A549 (cell line): Measurements from ENCODE around the gene MT1A. TPM values are rescaled to one million over a fixed set of nuclear protein-coding genes. Genes with fewer than 3 reads are reported as not detected.

Experiments
- ATAC-seq, 2 experiments: fragments of 200-7000 bp in 1 of 2; fragments of >200 bp in 1 of 2; cut with Nextera tagmentation in 1 of 2; cut with Tn5 transposase in 1 of 2; 3 replicates each; pipeline versions ENCODE4 v1.8.0 to v1.9.1; 2018 to 2020; ENCODE audit warnings: mild to moderate bottlenecking in 1 of 2, moderate library complexity in 1 of 2
- CTCF ChIA-PET: fragments of 300-600 bp; sonication (Branson Sonifier 250); formaldehyde crosslinking; extraction: SDS; loops from one replicate; lab custom pipeline; 2021; ENCODE audit warnings: antibody characterized with exemption, inconsistent platforms; lab: Yijun Ruan, JAX
- POLR2A ChIA-PET: fragments of 350-600 bp; formaldehyde crosslinking; extraction: SDS; loops from one replicate; lab custom pipeline; 2021; ENCODE audit warnings: antibody characterized with exemption, inconsistent platforms; lab: Yijun Ruan, JAX
- DNase-seq, 2 experiments: peaks; one replicate each; pipeline versions ENCODE4 v3.0.0 to v3.0.0-alpha.2; 2011 to 2016; ENCODE audit warnings: low read depth in 1 of 2, low spot score in 1 of 2
- FAIRE-seq: peaks from 2 replicates; lab custom pipeline; 2011; peaks lifted over from hg19 to GRCh38; lab: Jason Lieb, UNC
- H3K27ac ChIP-seq, 2 experiments: fragments of >200 bp; sonication (Bioruptor Twin); formaldehyde crosslinking; 3 replicates each; pipeline ENCODE4 v1.5.1; 2016 to 2017
- H3K4me1 ChIP-seq: fragments of >200 bp; sonication (Bioruptor Twin); formaldehyde crosslinking; 3 replicates; pipeline ENCODE4 v1.6.1; 2016
- H3K4me2 ChIP-seq: fragments of >200 bp; sonication (Bioruptor Twin); formaldehyde crosslinking; 3 replicates; pipeline ENCODE4 v1.6.1; 2016
- H3K4me3 ChIP-seq: fragments of >200 bp; sonication (Bioruptor Twin); formaldehyde crosslinking; 3 replicates; pipeline ENCODE4 v1.5.1; 2016
- H3K9me3 ChIP-seq: fragments of >200 bp; sonication (Bioruptor Twin); formaldehyde crosslinking; 3 replicates; pipeline ENCODE4 v1.6.1; 2016
- BCL3 ChIP-seq: fragments of >200 bp; sonication (Bioruptor Twin); formaldehyde crosslinking; IDR thresholded peaks from 3 replicates; pipeline ENCODE4 v1.6.1; 2016
- BHLHE40 ChIP-seq: IDR thresholded peaks from 2 replicates; pipeline ENCODE4 v1.6.1; 2012; ENCODE audit warnings: low read depth, low read length, inconsistent platforms
- CHD2 ChIP-seq: fragments of 150-350 bp; IDR thresholded peaks from 2 replicates; pipeline ENCODE4 v1.6.1; 2014; ENCODE audit warnings: low read length; ENCODE audit not compliant: partially characterized antibody
- CTCF ChIP-seq: fragments of >200 bp; sonication (Bioruptor Twin); formaldehyde crosslinking; IDR thresholded peaks from 3 replicates; pipeline ENCODE4 v1.5.1; 2016
- E2F6 ChIP-seq: IDR thresholded peaks from 2 replicates; pipeline ENCODE4 v1.6.1; 2012; ENCODE audit warnings: low read depth, borderline replicate concordance
- EHF ChIP-seq: fragments of 250-450 bp; sonication (Bioruptor Pico); IDR thresholded peaks from 2 replicates; pipeline ENCODE4 v1.5.0; 2020; ENCODE audit warnings: mild to moderate bottlenecking
- EHMT2 ChIP-seq: fragments of 200-600 bp; sonication (generic); IDR thresholded peaks from 2 replicates; pipeline ENCODE4 v1.6.1; 2016; ENCODE audit warnings: antibody characterized with exemption, low read depth, mild to moderate bottlenecking, moderate library complexity
- EP300 ChIP-seq, 2 experiments: fragments of >200 bp; sonication (Bioruptor Twin); formaldehyde crosslinking; IDR thresholded peaks; 2 replicates in 1 of 2; 3 replicates in 1 of 2; pipeline ENCODE4 v1.6.1; 2016 to 2017
- FOXS1 ChIP-seq: fragments of 250-450 bp; sonication (Bioruptor Pico); IDR thresholded peaks from 2 replicates; pipeline ENCODE4 v1.5.0; 2020; ENCODE audit warnings: mild to moderate bottlenecking, moderate library complexity
- HDAC2 ChIP-seq: fragments of 200-600 bp; sonication (generic); IDR thresholded peaks from 2 replicates; pipeline ENCODE4 v1.6.1; 2016
- HEYL ChIP-seq: fragments of 250-450 bp; sonication (Bioruptor Pico); IDR thresholded peaks from 2 replicates; pipeline ENCODE4 v1.8.0; 2021; ENCODE audit warnings: mild to moderate bottlenecking, moderate library complexity
- JUN ChIP-seq, 2 experiments: fragments of >200 bp; sonication (Bioruptor Twin); formaldehyde crosslinking; IDR thresholded peaks; 2 replicates in 1 of 2; 3 replicates in 1 of 2; pipeline ENCODE4 v1.6.1; 2016 to 2017
- JUNB ChIP-seq: fragments of >200 bp; sonication (Bioruptor Twin); formaldehyde crosslinking; IDR thresholded peaks from 2 replicates; pipeline ENCODE4 v1.6.1; 2016
- KDM1A ChIP-seq: fragments of 200-600 bp; sonication (generic); IDR thresholded peaks from 2 replicates; pipeline ENCODE4 v1.6.1; 2016; ENCODE audit warnings: low read depth, mild to moderate bottlenecking
- KDM5A ChIP-seq: fragments of 200-600 bp; sonication (generic); IDR thresholded peaks from 2 replicates; pipeline ENCODE4 v1.6.1; 2016; ENCODE audit warnings: antibody characterized with exemption, mild to moderate bottlenecking
- MAZ ChIP-seq: fragments of 150-350 bp; IDR thresholded peaks from 2 replicates; pipeline ENCODE4 v1.6.1; 2014; ENCODE audit warnings: antibody characterized with exemption, low read depth, low read length, borderline replicate concordance
- NPAS2 ChIP-seq: fragments of 250-450 bp; sonication (Bioruptor Pico); IDR thresholded peaks from 2 replicates; pipeline ENCODE4 v1.8.0; 2022; ENCODE audit warnings: mild to moderate bottlenecking, moderate library complexity, borderline replicate concordance
- POLR2AphosphoS2 ChIP-seq: conservative IDR thresholded peaks from 2 replicates; pipeline ENCODE4 v1.6.1; 2012; ENCODE audit warnings: low read length, improper control_type of control experiment, inconsistent platforms
- RNF2 ChIP-seq: fragments of 200-600 bp; sonication (generic); IDR thresholded peaks from 2 replicates; pipeline ENCODE4 v1.6.1; 2016; ENCODE audit warnings: low read depth, mild to moderate bottlenecking, antibody characterized with exemption, moderate library complexity, borderline replicate concordance
- TFCP2L1 ChIP-seq: fragments of 250-450 bp; sonication (Bioruptor Pico); IDR thresholded peaks from 2 replicates; pipeline ENCODE4 v1.5.0; 2021; ENCODE audit warnings: mild to moderate bottlenecking
- TP53 ChIP-seq: fragments of 250-450 bp; sonication (Bioruptor Pico); IDR thresholded peaks from 2 replicates; pipeline ENCODE4 v1.5.0; 2021; ENCODE audit warnings: mild to moderate bottlenecking, moderate library complexity
- ZC3H11A ChIP-seq: fragments of 450-650 bp; IDR thresholded peaks from 2 replicates; pipeline ENCODE4 v1.6.1; 2014; ENCODE audit warnings: antibody characterized with exemption, mild to moderate bottlenecking
- ZNF302 ChIP-seq: fragments of 250-450 bp; sonication (Bioruptor Pico); IDR thresholded peaks from 2 replicates; pipeline ENCODE4 v1.9.0; 2021; ENCODE audit warnings: inconsistent platforms, mild to moderate bottlenecking, moderate library complexity
- WGBS: methylation state at CpG from one replicate; pipeline ENCODE4 v1.1.6; 2017; ENCODE audit errors: missing lambda C conversion rate; 5-methylcytosine and 5-hydroxymethylcytosine counted together
- polyA plus RNA-seq, 4 experiments: library from polyadenylated mRNA; depleted of rRNA in 3 of 4; stranded (reverse); fragments of >200 nt; fragmentation: RNase III in 1 of 4; extraction: RNeasy Plus Mini Kit Qiagen cat#74134 plus additional on column Dnase treatment in 1 of 4; gene quantifications; 2 replicates in 3 of 4; 3 replicates in 1 of 4; pipeline ENCODE4 v1.2.3, GENCODE V29; 2011 to 2017
- TF ChIP-seq, protein P1 (sequence below): fragments of 250-450 bp; sonication (Bioruptor Pico); IDR thresholded peaks from 2 replicates; pipeline ENCODE4 v1.5.0; 2021; ENCODE audit warnings: mild to moderate bottlenecking, moderate library complexity, borderline replicate concordance
- TF ChIP-seq, protein P2 (sequence below): fragments of >200 bp; sonication (Bioruptor Twin); formaldehyde crosslinking; IDR thresholded peaks from 2 replicates; pipeline ENCODE4 v1.6.1; 2016
- TF ChIP-seq, protein P3 (sequence below): IDR thresholded peaks from 2 replicates; pipeline ENCODE4 v1.6.1; 2012

MT1A gene
- polyA plus RNA-seq, 2 of the 4 experiments (the other 2 are of a cell fraction): 5.3 to 12.8 TPM

DNA sequence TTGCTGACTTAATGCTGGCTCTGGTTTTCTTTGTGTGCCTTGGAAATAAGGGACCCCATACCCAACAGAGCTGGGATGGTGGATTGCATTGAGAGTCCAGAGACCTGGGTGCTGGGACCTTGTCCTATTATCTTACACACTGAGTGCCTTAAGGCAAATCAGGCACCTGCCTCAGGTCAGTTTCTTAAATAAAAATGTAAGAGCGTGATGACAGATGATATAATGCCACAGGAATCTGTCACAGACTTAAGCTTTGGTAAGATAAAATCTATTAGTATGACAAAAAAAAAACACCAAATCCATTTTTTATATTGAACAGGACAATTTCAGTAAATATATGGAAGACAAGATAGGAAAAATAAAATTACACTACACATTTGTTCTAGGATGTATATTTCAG, 1.6 kb downstream of the MT1A start:
- ChIA-PET CTCF (interaction anchor here (1.2 to 25.6 kb wide), 7 partner anchors 9 to 126 kb away, joined by 3 to 340 read pairs (median 5); partner anchors contain the start of gene MT2A), POLR2A (interaction anchor here (1.4 kb wide), 1 partner anchor 32 kb away, joined by 4 read pairs; the partner anchor contains the start of gene MT2A)
- Histone ChIP-seq H3K4me2 (no peak overlapping the region), H3K4me3 (no peak overlapping the region), H3K27ac (no peak overlapping the region), H3K4me1 (peaks cover 10% of the 10 kb centered on the region; the same call in 2 of the 3 replicates), H3K9me3 (no peaks in the 10 kb centered on the region)
- FAIRE-seq (no peak), DNase-seq (no peak), ATAC-seq (no peak)
- TF ChIP-seq E2F6 (no peak), TP53 (CRISPR knock-in tag) (no peak), FOXS1 (CRISPR knock-in tag) (no peak), TFCP2L1 (CRISPR knock-in tag) (no peak), EHF (no peak), JUNB (no peak), BHLHE40 (no peak), EHMT2 (no peak), CTCF (no peak), MAZ (no peak), CHD2 (no peak), HDAC2 (no peak)
- WGBS: 71% methylated on average over 1 of the region's 1 CpG

DNA sequence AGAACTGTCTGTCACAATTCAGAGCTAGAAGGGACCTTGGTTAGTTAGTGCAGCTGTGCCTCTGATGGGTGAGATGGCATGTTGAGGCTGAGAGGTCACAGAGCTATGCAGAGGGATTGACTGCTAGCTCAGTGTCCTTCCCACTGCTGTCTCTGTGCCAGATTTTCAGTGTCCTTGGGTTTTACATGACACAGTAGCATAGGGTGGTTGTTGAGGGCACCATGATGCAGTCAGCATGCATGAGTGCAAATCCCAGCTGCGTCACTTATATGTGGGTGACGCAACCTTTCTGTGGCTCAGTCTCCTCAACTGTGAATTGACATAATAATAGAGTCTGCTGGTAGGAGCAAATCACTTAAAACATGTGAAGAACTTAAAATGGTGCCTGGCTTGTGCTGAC, 2.7 kb downstream of the MT1A start:
- H3K9me3 ChIP-seq: no peaks in the 10 kb centered on the region
- ChIA-PET CTCF (interaction anchor here (7.2 to 25.6 kb wide), 2 partner anchors 32 to 61 kb away, joined by 36 to 340 read pairs; partner anchors contain the start of gene MT2A), POLR2A (no interaction called here)
- H3K4me3 ChIP-seq: no peak overlapping the region
- no peak for TF ChIP-seq NPAS2 (CRISPR knock-in tag)
- TF ChIP-seq BCL3: no peak
- TF ChIP-seq RNF2: no peak
- TF ChIP-seq KDM1A: no peak
- TF ChIP-seq JUN (IDR thresholded peaks at IDR 0.05): no peak
- no peak for FAIRE-seq
- no peak overlapping the region for H3K27ac ChIP-seq
- H3K4me1 ChIP-seq: peaks cover 10% of the 10 kb centered on the region; the same call in 2 of the 3 replicates
- H3K4me2 ChIP-seq: no peak overlapping the region
- DNase-seq: no peak
- 100% methylated on average over 2 of the region's 2 CpGs for WGBS
- no peak for ATAC-seq

DNA sequence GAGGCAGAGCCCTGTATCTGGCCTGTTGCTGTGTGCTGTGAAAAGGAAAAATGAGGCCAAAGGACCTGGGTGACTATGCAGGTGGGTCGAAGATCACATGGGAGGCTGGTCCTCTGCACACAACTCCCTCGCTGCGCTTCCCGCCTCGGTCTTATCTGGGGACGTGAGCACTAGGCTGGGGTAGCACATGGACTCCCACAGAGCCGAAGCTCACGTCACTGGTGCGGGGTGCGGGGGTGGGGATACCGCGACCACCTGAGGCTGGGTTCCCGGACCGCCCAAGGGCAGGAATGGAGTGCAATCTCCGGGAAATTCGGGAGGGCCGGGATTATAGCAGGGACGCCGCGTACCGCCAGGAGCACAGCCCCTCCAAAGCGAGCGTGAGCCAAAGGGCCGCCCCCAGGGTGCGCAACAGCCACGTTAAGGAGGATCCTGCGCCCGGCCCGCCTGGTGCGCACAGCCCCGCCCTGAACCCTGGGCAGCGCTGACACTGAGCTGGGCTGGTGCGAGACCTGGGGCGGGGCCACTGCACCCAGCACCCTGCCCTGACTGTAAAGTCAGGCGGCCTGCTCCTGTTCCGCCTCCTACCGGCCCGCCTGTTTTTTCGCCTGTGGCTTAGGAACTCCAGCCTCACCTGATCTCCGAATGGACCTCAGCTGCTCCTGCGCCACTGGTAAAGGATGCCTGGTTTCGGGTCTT, 4.8 kb downstream of the MT1A start:
- ATAC-seq: peak; percentile 97 to 100
- CTCF ChIA-PET: interaction anchor here (0.5 to 25.6 kb wide), 26 partner anchors 8 to 333 kb away, joined by 3 to 340 read pairs (median 4); partner anchors contain the start of genes MT1B, MT1E, MT1G and MT1H
- no peak for FAIRE-seq
- WGBS: 30% methylated on average over 16 of the region's 42 CpGs
- Histone ChIP-seq H3K4me2 (peak overlapping the region; percentile 78), H3K9me3 (no peaks in the 10 kb centered on the region), H3K27ac (peak overlapping the region; percentile 72 to 90), H3K4me3 (peak overlapping the region; percentile 38), H3K4me1 (peaks cover 10% of the 10 kb centered on the region; the same call in 2 of the 3 replicates)
- POLR2A ChIA-PET: interaction anchor here (0.6 to 2.2 kb wide), 7 partner anchors 12 to 39 kb away, joined by 3 to 33 read pairs (median 4); partner anchors contain the start of genes MT1F, MT1X and MT2A
- peak; percentile 80 to 85 for DNase-seq
- no peak for TF ChIP-seq ZC3H11A
- TF ChIP-seq, protein P1, sequence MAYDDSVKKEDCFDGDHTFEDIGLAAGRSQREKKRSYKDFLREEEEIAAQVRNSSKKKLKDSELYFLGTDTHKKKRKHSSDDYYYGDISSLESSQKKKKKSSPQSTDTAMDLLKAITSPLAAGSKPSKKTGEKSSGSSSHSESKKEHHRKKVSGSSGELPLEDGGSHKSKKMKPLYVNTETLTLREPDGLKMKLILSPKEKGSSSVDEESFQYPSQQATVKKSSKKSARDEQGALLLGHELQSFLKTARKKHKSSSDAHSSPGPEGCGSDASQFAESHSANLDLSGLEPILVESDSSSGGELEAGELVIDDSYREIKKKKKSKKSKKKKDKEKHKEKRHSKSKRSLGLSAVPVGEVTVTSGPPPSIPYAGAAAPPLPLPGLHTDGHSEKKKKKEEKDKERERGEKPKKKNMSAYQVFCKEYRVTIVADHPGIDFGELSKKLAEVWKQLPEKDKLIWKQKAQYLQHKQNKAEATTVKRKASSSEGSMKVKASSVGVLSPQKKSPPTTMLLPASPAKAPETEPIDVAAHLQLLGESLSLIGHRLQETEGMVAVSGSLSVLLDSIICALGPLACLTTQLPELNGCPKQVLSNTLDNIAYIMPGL (CRISPR knock-in tag): no peak
- no peak for TF ChIP-seq EP300 (IDR thresholded peaks at IDR 0.05)
- peak; percentile 57 for TF ChIP-seq E2F6
- TF ChIP-seq KDM5A: no peak
- TF ChIP-seq JUN (IDR thresholded peaks at IDR 0.05): peak in 1 of 2 experiments; percentile 18; a peak in 1 of 5 replicates
- TF ChIP-seq CHD2: no peak
- TF ChIP-seq, protein P2, sequence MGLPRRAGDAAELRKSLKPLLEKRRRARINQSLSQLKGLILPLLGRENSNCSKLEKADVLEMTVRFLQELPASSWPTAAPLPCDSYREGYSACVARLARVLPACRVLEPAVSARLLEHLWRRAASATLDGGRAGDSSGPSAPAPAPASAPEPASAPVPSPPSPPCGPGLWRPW: no peak
- no peak for TF ChIP-seq POLR2AphosphoS2
- TF ChIP-seq EHMT2: no peak
- no peak for TF ChIP-seq HEYL (CRISPR knock-in tag)
- TF ChIP-seq, protein P3, sequence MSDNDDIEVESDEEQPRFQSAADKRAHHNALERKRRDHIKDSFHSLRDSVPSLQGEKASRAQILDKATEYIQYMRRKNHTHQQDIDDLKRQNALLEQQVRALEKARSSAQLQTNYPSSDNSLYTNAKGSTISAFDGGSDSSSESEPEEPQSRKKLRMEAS: peak; percentile 50
- no peak for TF ChIP-seq ZNF302 (CRISPR knock-in tag)
